ENCODE data around the gene BICD2.
A peak's percentile ranks its signal among the peaks of the same experiment; 100 is the strongest.

The BICD2 gene

GRCh38 chr9:92740446-92740961, 24.1 kb downstream of the BICD2 start:
- no peak for TF ChIP-seq CTCF (IDR thresholded peaks at IDR 0.05; ENCODE audit: low read depth, low read length)
- no peak overlapping the region for H3K4me3 ChIP-seq (ENCODE audit: low read depth, low read length)
- DNase-seq (ENCODE audit: low read depth, low spot score): no peak
- in situ Hi-C loops (cut with HindIII; ENCODE audit: low sequenced_read_pairs): no loop called here

GRCh38 chr9:92740009-92740408, 24.6 kb downstream of the BICD2 start:
- TF ChIP-seq CTCF (IDR thresholded peaks at IDR 0.05; ENCODE audit: low read depth, low read length): no peak
- H3K4me3 ChIP-seq (ENCODE audit: low read depth, low read length): no peak overlapping the region
- DNase-seq (ENCODE audit: low read depth, low spot score): no peak
- in situ Hi-C loops (cut with HindIII; ENCODE audit: low sequenced_read_pairs): no loop called here

- in situ Hi-C loops (cut with HindIII; ENCODE audit: low sequenced_read_pairs): no loop called here
- DNase-seq (ENCODE audit: low read depth, low spot score): no peak
- H3K4me3 ChIP-seq (ENCODE audit: low read depth, low read length): no peak overlapping the region
- no peak for TF ChIP-seq CTCF (IDR thresholded peaks at IDR 0.05; ENCODE audit: low read depth, low read length)
Observed at GRCh38 chr9:92739346-92739970, 25.2 kb downstream of the BICD2 start.

- in situ Hi-C loops (cut with HindIII; ENCODE audit: low sequenced_read_pairs): no loop called here
- no peak for TF ChIP-seq CTCF (IDR thresholded peaks at IDR 0.05; ENCODE audit: low read depth, low read length)
- H3K4me3 ChIP-seq (ENCODE audit: low read depth, low read length): no peak overlapping the region
- peak; percentile 65 for DNase-seq (ENCODE audit: low read depth, low spot score)
Observed at GRCh38 chr9:92738661-92739081, 26.0 kb downstream of the BICD2 start.

GRCh38 chr9:92737611-92738299, 26.9 kb downstream of the BICD2 start:
- TF ChIP-seq CTCF (IDR thresholded peaks at IDR 0.05; ENCODE audit: low read depth, low read length): no peak
- no peak overlapping the region for H3K4me3 ChIP-seq (ENCODE audit: low read depth, low read length)
- DNase-seq (ENCODE audit: low read depth, low spot score): no peak
- in situ Hi-C loops (cut with HindIII; ENCODE audit: low sequenced_read_pairs): no loop called here

GRCh38 chr9:92737216-92737606, 27.4 kb downstream of the BICD2 start:
- no peak for TF ChIP-seq CTCF (IDR thresholded peaks at IDR 0.05; ENCODE audit: low read depth, low read length)
- in situ Hi-C loops (cut with HindIII; ENCODE audit: low sequenced_read_pairs): no loop called here
- peak; percentile 22 for DNase-seq (ENCODE audit: low read depth, low spot score)
- H3K4me3 ChIP-seq (ENCODE audit: low read depth, low read length): no peak overlapping the region

Measured in astrocyte of the spinal cord (primary cell).